ENCODE measurements around the gene AP3D1.

DNA sequence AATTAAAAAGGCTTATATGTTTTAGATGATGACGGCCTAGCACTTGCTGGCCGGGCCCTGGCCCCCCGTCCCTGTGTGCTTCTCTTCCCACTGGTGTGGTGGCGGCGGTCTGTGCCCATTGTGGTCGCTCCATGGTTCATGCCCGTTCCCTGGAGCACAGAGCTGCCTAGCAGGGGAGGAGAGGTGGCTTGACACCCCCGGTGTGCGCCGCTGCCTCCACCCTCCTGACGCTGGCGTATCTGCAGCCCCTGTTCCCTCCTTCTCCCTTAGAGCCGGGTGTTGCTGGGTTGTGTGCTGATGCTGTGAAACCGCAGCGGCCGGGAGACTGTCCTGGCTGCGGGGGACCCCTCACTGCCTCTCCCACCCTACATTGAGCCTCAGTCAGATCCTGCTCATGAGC lies 41.5 kb upstream of the AP3D1 start:
- TF ChIP-seq, protein P1, sequence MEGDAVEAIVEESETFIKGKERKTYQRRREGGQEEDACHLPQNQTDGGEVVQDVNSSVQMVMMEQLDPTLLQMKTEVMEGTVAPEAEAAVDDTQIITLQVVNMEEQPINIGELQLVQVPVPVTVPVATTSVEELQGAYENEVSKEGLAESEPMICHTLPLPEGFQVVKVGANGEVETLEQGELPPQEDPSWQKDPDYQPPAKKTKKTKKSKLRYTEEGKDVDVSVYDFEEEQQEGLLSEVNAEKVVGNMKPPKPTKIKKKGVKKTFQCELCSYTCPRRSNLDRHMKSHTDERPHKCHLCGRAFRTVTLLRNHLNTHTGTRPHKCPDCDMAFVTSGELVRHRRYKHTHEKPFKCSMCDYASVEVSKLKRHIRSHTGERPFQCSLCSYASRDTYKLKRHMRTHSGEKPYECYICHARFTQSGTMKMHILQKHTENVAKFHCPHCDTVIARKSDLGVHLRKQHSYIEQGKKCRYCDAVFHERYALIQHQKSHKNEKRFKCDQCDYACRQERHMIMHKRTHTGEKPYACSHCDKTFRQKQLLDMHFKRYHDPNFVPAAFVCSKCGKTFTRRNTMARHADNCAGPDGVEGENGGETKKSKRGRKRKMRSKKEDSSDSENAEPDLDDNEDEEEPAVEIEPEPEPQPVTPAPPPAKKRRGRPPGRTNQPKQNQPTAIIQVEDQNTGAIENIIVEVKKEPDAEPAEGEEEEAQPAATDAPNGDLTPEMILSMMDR (conservative IDR thresholded peaks at IDR 0.05 in 1 of 2, IDR thresholded peaks at IDR 0.05 in 1 of 2; ENCODE audit: extremely low read depth in 1 of 2, insufficient read depth in 1 of 2, low read depth in 1 of 2, low read length in 2 of 2) = no peak
- no peak for TF ChIP-seq EZH2 (IDR thresholded peaks at IDR 0.05; ENCODE audit: borderline replicate concordance, low read length)

Data from mammary epithelial cell (primary cell).